Measurements from ENCODE around the gene PCNA. TPM values are rescaled to one million over a fixed set of nuclear protein-coding genes. Genes with fewer than 3 reads are reported as not detected.

The PCNA gene
- total RNA-seq, 1 experiment from 2014 or later: 273 TPM

DNA sequence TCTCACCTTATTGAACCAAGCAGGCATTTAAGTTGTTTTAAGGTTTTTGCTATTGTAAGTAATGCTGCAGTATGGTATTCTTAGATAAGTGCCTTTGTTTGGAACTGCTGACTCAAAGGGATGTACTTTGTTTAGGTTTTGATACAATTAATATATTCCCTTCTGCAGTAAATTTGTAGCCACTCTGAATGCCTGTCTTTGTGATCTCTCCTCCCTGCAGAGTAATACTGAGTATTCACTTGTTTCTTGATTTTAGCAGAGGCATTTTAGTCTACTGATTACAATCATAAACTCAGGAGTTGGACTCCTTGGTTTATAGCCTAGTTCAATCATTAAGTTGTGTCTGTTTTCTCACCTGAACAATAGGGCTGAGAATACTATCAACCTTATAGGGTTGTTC is 20.4 kb upstream of the PCNA start:
- Histone ChIP-seq H3K79me2 (ENCODE audit: insufficient read depth, low read length) (peaks cover 40% of the 10 kb centered on the region), H3K9me3 (ENCODE audit: control insufficient read depth in 1 of 2, insufficient read depth in 1 of 2, low read depth in 1 of 2, low read length in 2 of 2) (no peaks in the 10 kb centered on the region), H3K27me3 (ENCODE audit: insufficient read depth, low read length) (no peaks in the 10 kb centered on the region), H3K9ac (ENCODE audit: low read length) (no peak overlapping the region), H2AFZ (ENCODE audit: low read depth, low read length, poor library complexity, severe bottlenecking) (no peak overlapping the region), H3K4me3 (replicated peaks in 1 of 2; ENCODE audit: low read depth in 1 of 2, low read length in 2 of 2) (no peak overlapping the region), H3K27ac (ENCODE audit: low read depth, low read length) (no peak overlapping the region), H4K20me1 (ENCODE audit: insufficient read depth) (no peaks in the 10 kb centered on the region), H3K4me1 (ENCODE audit: control insufficient read depth in 1 of 2, insufficient read depth in 2 of 2, low read length in 2 of 2) (no peaks in the 10 kb centered on the region), H3K9me2 (ENCODE audit: insufficient read depth) (no peaks in the 10 kb centered on the region), H3K36me3 (ENCODE audit: control insufficient read depth in 1 of 2, insufficient read depth in 2 of 2, low read length in 2 of 2) (no peaks in the 10 kb centered on the region), H3K4me2 (ENCODE audit: low read length) (no peak overlapping the region)
- TF ChIP-seq, protein P1, sequence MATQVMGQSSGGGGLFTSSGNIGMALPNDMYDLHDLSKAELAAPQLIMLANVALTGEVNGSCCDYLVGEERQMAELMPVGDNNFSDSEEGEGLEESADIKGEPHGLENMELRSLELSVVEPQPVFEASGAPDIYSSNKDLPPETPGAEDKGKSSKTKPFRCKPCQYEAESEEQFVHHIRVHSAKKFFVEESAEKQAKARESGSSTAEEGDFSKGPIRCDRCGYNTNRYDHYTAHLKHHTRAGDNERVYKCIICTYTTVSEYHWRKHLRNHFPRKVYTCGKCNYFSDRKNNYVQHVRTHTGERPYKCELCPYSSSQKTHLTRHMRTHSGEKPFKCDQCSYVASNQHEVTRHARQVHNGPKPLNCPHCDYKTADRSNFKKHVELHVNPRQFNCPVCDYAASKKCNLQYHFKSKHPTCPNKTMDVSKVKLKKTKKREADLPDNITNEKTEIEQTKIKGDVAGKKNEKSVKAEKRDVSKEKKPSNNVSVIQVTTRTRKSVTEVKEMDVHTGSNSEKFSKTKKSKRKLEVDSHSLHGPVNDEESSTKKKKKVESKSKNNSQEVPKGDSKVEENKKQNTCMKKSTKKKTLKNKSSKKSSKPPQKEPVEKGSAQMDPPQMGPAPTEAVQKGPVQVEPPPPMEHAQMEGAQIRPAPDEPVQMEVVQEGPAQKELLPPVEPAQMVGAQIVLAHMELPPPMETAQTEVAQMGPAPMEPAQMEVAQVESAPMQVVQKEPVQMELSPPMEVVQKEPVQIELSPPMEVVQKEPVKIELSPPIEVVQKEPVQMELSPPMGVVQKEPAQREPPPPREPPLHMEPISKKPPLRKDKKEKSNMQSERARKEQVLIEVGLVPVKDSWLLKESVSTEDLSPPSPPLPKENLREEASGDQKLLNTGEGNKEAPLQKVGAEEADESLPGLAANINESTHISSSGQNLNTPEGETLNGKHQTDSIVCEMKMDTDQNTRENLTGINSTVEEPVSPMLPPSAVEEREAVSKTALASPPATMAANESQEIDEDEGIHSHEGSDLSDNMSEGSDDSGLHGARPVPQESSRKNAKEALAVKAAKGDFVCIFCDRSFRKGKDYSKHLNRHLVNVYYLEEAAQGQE (IDR thresholded peaks at IDR 0.05; ENCODE audit: low read depth): no peak
- TF ChIP-seq POLR2A (IDR thresholded peaks at IDR 0.05; ENCODE audit: borderline replicate concordance, extremely low read depth, insufficient read depth, insufficient read length) (no peak), FOSL1 (IDR thresholded peaks at IDR 0.05; ENCODE audit: low read depth) (no peak), EZH2 (IDR thresholded peaks at IDR 0.05) (no peak)
- TF ChIP-seq, protein P2, sequence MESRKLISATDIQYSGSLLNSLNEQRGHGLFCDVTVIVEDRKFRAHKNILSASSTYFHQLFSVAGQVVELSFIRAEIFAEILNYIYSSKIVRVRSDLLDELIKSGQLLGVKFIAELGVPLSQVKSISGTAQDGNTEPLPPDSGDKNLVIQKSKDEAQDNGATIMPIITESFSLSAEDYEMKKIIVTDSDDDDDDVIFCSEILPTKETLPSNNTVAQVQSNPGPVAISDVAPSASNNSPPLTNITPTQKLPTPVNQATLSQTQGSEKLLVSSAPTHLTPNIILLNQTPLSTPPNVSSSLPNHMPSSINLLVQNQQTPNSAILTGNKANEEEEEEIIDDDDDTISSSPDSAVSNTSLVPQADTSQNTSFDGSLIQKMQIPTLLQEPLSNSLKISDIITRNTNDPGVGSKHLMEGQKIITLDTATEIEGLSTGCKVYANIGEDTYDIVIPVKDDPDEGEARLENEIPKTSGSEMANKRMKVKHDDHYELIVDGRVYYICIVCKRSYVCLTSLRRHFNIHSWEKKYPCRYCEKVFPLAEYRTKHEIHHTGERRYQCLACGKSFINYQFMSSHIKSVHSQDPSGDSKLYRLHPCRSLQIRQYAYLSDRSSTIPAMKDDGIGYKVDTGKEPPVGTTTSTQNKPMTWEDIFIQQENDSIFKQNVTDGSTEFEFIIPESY (IDR thresholded peaks at IDR 0.05; ENCODE audit: extremely low read depth, insufficient replicate concordance, low read length): no peak
- TF ChIP-seq, protein P3, sequence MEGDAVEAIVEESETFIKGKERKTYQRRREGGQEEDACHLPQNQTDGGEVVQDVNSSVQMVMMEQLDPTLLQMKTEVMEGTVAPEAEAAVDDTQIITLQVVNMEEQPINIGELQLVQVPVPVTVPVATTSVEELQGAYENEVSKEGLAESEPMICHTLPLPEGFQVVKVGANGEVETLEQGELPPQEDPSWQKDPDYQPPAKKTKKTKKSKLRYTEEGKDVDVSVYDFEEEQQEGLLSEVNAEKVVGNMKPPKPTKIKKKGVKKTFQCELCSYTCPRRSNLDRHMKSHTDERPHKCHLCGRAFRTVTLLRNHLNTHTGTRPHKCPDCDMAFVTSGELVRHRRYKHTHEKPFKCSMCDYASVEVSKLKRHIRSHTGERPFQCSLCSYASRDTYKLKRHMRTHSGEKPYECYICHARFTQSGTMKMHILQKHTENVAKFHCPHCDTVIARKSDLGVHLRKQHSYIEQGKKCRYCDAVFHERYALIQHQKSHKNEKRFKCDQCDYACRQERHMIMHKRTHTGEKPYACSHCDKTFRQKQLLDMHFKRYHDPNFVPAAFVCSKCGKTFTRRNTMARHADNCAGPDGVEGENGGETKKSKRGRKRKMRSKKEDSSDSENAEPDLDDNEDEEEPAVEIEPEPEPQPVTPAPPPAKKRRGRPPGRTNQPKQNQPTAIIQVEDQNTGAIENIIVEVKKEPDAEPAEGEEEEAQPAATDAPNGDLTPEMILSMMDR (IDR thresholded peaks at IDR 0.05 in 2 of 3, conservative IDR thresholded peaks at IDR 0.05 in 1 of 3; ENCODE audit: borderline replicate concordance in 1 of 3, insufficient read depth in 1 of 3, low read depth in 2 of 3, low read length in 2 of 3): no peak
- RAD21 ChIA-PET (ENCODE audit: low non-redundant PET in 1 of 2, low total read pairs in 2 of 2, uncharacterized antibody in 2 of 2, unreplicated experiment in 2 of 2): no interaction called here
- CTCF ChIA-PET: no interaction called here
- no TSS peak for BruUV-seq (replicated peaks)
- intact Hi-C loops (cut with micrococcal nuclease): no loop called here
- no peak for DNase-seq (ENCODE audit: low read depth, low spot score)
- no peak for ATAC-seq
- POLR2A ChIA-PET: interaction anchor here (2.2 kb wide), 1 partner anchor 14 kb away, joined by 5 read pairs; the partner anchor contains the start of gene CDS2
